ENCODE results near the gene FAM107B.

GRCh38 chr10:14560791-14561765 lies 213.6 kb downstream of the FAM107B start:
- TF ChIP-seq POLR2AphosphoS5 (IDR thresholded peaks at IDR 0.05) (no peak), CTCF (IDR thresholded peaks at IDR 0.05) (no peak)

All from breast epithelium (tissue), 3 donors.